Right kidney (tissue), 9 donors: Measurements from ENCODE around the gene MKX.

ENCODE experiments used
- DNase-seq: peaks from one replicate; pipeline ENCODE4 v3.0.0-alpha.2; 2016
- long read RNA-seq, 8 donors: transcript quantifications; one replicate each; lab custom pipeline, GENCODE V29; 2026

Gene MKX
- long read RNA-seq, donor 1 = 0 reads
- long read RNA-seq, donor 2 = 0 reads
- long read RNA-seq, donor 3 = 0 reads
- long read RNA-seq, donor 4 = 0 reads
- long read RNA-seq, donor 5 = 0 reads
- long read RNA-seq, donor 6 = 0 reads
- long read RNA-seq, donor 7 = 0 reads
- long read RNA-seq, donor 8 = 0 reads

GRCh38 chr10:27745732-27746396 is at the start of gene MKX:
Gene MKX, minus strand, starts transcription at chr10:27745819. Its CDS starts 2,404 bp downstream, at chr10:27743415.
- DNase-seq = peak; percentile 90

- DNase-seq = no peak
Observed at GRCh38 chr10:27794157-27794556, 48.5 kb upstream of the MKX start.

GRCh38 chr10:27792216-27792615 is 46.6 kb upstream of the MKX start:
- no peak for DNase-seq

- no peak for DNase-seq
Observed at GRCh38 chr10:27784272-27784671, 38.7 kb upstream of the MKX start.

- no peak for DNase-seq
Observed at GRCh38 chr10:27783660-27784059, 38.0 kb upstream of the MKX start.

GRCh38 chr10:27779462-27780015 is 33.9 kb upstream of the MKX start:
- DNase-seq = no peak

GRCh38 chr10:27774831-27775230 is 29.2 kb upstream of the MKX start:
- no peak for DNase-seq

GRCh38 chr10:27771231-27771630 is 25.6 kb upstream of the MKX start:
- no peak for DNase-seq

- no peak for DNase-seq
Observed at GRCh38 chr10:27770181-27770580, 24.6 kb upstream of the MKX start.

GRCh38 chr10:27760867-27761266 is 15.2 kb upstream of the MKX start:
- no peak for DNase-seq

- DNase-seq = no peak
Observed at GRCh38 chr10:27759483-27760272, 14.1 kb upstream of the MKX start.

- no peak for DNase-seq
Observed at GRCh38 chr10:27752673-27753237, 7.1 kb upstream of the MKX start.

GRCh38 chr10:27748601-27749000 is 3.0 kb upstream of the MKX start:
- DNase-seq = no peak

- peak; percentile 39 for DNase-seq
Observed at GRCh38 chr10:27747096-27747451, 1.5 kb upstream of the MKX start.

- DNase-seq = no peak
Observed at GRCh38 chr10:27746397-27747095, 927 bp upstream of the MKX start.

- peak; percentile 66 for DNase-seq
Observed at GRCh38 chr10:27744802-27745731, 552 bp downstream of the MKX start.

GRCh38 chr10:27743877-27744801 is 1.5 kb downstream of the MKX start:
- peak; percentile 77 for DNase-seq

GRCh38 chr10:27743012-27743876 is 2.4 kb downstream of the MKX start:
- DNase-seq = peak; percentile 81
